GM18861 (cell line): ENCODE results near the gene BLOC1S2.
"Not testable (repeated sequence)": the region's sequence is repeated elsewhere in the genome, so short reads cannot be mapped to it uniquely, and the experiment has no call there.

Experiments
- ATAC-seq: cut with Tn5 transposase; IDR thresholded peaks from one replicate; pipeline ENCODE4 v1.9.1; 2021; ENCODE audit not compliant: unreplicated experiment

Gene BLOC1S2

DNA sequence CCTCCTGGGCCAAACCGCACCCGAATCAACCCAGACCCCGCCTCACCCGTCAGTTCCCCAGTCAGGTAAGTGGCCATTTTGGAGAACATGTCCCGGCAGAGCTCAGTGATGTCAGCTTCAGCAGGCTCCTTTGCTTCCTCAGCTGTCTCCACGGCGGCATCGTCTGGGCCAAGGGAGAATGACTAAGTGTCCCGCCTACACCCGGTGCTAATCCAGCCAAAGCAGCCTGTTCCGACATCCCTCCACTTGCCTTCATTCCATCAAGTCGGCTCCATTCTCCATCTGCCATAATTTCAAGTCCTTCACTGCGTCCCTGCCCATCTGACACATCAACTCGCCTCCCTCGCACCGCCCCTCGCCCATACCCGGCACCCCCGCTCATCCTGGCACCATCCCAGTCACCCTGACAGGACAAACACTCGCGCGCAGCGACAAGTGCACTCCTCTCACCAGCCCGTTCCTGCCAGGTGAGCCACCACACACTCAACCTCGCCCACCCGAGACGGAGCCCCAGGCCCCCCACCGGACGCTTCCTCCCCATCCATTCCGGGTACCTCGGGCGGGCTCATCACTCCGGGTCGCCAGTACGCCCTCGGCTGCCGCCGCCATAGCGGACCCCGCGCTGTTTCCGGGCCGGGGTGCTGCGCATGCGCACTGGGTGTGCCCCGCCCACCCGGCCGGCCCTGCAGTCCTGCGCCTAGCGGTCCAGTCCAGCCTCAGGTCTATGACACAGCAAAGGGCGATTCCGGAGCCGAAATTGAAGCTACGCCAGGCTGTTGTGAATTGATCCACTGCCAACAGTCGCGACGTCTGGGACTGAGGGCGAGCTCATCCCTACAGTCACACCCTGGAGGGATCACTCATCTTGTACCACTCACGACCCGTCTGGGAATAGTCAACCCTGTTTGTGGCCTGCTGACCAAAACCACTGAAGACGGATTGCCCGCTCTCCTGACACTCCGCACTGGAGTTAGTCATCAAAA, at the start of gene BLOC1S2:
BLOC1S2 (minus strand) TSS at position 630 of the 983 bp plus-strand sequence; CDS start at position 609, 21 bp downstream.
- ATAC-seq = peak; percentile 92

DNA sequence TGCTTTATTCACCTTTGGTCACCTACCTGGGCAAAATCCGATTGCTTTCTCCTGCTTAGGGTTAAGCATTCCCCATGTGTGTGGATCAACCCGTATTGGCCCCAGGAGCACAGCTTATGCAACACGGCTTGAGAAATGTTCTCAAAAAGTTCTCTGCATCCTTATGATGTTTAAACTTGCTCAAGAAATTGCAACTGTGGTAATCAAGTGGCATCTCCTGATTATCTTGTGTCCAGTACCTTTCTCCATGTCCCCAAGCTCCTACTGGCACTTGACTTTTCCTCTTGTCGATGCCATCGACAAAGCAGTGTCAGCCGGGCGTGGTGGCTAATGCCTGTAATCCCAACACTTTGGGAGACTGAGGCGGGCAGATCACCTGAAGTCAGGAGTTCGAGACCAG, 48.3 kb upstream of the BLOC1S2 start:
- no peak for ATAC-seq

DNA sequence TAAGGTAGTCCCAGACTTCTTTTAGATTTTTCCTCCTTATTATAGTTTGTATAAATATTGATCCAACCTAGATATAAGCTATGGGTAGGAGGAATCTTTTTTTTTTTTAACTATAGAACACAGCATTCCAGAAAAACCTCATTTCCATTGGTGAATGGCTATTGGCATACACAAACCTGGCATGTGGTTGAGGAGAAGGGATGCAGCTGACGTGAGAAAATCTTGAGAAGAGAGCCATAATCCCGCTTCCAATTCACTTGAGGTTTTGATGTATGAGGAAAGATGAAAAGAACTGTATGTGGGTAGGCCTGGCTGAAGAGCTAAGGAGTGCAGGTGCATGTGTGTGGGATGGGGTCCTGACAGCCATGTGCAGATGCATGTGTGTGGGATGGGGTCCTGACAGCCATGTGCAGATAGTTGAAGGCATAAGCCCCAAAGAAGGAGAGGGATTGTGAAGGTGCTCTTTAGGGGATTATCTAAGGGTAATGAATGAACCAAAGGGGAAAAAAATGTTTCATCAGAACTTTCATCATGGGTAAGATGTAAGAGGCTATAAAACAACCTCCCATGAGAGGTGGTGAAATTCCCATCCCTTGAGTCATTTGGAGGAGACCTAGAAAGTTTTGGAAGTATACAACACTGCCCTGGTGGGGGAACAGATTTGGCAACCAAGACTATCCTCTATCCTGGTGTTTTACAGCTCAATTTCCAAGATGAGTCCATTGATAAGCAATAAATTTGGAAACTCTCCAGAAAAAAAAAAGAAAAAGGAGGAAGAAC, 47.4 kb upstream of the BLOC1S2 start:
- ATAC-seq = no peak

DNA sequence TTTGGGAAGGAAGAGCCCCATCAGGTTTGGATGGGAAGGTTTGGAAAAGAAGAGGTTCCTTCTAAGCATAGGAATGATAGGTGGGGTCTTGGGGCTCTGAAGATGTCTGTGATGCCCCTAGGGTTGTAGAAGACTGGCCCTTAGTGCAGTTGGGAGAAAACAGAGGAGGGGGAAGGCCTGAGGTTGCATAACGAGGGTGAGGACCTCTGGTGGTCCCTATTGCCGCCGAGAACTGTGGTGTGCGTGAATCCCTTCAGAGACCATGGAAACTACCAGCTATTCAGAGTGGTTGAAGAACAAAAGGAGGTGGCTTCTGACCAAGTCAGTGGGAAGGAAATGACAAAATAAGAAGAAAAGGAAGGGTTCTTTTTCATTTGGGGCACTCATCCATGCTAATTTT, 46.6 kb upstream of the BLOC1S2 start:
- ATAC-seq = no peak

DNA sequence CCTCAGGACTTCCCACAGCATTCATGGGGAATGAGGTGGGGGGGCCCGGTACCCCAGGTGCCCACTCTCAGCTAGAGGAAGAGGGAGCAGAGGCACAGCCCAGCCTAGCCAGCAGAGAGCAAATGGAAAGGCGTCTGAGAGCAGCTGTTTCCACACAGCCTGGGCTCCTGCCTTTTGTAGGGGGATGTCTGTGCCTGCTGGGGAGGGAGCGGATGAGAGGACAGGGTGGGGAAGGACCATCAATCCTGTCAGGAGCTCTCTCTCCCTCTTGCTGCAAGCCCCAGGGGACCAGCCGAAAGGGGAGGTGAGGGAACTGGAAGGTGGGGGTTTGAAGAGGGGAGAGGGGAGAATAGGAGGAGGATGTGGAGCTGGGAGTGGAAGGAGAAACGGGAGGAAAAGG, 43.6 kb upstream of the BLOC1S2 start, which contains the start of gene PKD2L1:
PKD2L1 (minus strand) TSS at position 150 of the 400 bp plus-strand sequence; CDS start at position 25, 125 bp downstream.
- no peak for ATAC-seq

DNA sequence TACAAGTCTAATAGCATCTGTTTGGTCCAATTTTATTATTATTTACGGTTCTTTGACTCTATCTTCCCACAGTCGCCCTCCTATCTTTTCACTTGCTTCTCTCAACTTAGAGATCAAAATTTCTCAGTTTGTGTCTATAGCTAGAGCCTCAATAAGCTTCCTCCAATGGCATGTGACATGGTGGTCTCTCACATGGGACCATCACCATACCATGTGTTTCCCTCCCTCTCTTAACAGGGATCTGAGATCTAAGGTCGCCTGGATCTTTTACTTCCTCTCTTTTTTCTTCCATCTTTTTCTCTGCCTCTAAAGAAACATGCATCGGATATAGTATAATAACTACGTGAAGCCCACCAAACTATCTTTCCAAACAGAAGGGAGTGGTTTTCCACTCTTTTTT, 41.7 kb upstream of the BLOC1S2 start:
- no peak for ATAC-seq

DNA sequence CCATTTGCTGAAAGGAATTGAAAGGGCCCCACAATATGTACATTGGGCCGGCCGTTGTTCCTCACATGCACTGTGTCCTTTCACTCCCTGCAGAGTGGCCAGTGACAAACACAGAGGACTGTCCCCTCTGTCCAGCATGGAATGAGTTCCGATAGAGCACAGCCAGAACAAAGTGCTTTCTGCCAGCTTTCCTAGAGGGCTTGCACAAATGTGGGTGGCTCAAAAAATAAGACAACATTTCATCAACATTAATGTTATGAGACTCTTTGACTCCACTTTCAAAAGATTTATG, 41.2 kb upstream of the BLOC1S2 start:
- ATAC-seq = no peak

DNA sequence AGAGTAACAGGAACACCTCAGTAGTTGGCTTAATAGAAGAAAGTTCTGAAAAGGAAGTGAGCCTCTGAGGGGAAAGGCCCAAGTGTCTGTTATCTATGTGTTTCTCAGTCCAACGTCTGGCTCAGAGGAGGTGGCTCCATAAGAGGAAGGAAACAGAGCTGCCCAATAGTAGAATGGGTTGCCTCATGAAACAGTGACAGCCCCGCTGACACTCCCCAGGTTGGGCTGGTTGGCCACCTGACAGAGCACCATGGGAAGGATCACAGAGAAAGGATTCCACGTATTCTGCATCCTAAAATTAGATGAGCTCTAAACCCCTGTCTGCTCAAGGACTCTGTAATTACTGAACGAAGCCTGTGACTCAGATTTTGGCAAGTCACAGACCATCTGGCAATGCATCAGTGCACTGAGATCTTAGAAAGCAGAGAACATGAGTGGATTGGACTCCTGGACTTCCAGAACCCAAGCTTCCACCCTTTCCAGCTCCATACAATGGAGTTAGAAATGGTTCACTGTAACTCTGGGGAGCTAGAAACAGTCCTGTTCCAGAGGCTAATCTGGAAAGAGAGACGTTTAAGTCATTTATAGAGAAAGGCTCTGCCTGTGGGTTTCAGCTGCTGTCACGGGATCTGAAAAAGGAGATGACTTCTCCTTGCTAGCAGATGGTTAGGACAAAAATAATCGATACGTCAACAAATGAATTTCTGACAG, 40.7 kb upstream of the BLOC1S2 start:
- peak; percentile 96 for ATAC-seq

DNA sequence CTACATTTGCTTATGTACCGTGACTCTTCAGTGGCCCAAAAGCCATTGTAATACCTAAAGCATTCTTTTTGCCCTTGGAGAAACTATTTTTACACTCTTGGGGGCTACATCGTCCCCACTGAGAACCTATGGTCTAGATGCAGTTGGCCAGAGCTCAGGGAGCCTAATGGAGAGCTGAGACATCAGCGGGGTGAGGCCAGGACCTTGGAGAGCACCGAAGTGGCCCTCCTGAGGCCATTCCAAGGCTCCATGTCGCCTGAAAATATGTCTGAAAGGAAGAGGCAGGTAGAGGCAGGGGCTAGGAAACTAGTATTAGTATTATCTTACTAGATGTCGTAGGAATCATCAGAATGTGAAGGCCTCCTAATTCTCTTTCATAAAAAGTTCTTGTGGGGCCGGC, 38.7 kb upstream of the BLOC1S2 start:
- no peak for ATAC-seq

DNA sequence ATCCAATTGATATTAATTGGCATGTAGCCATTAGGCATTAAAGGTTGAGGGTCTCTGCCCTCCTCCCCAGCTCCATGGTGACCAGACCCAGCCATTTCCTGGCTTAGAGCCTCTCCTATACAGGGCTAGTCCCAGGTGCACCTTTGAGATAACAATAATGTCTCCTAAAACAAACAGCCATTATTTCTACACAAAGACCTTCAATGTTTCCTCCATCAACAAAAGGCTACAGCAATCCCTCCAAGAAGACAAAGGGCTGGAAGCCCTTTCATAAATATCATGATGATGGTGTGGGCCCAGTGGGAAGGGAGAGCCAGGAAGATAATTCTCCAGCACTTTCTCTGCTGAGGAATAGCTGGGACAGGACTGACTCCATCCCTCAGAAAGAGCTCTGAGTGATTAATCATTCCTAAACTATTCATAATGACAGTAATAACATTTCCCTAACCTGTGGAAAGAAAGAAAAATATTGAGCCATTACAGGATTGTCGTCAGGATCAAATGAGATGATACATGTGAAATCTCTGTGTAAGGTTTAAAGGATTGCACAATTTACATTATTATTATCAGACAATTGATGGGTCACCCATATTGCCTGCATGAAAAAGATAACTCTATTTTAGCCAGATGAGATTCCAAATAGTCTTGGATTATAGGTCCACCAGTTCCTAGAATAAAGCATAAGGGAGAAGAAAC, 33.4 kb upstream of the BLOC1S2 start:
- ATAC-seq = no peak

DNA sequence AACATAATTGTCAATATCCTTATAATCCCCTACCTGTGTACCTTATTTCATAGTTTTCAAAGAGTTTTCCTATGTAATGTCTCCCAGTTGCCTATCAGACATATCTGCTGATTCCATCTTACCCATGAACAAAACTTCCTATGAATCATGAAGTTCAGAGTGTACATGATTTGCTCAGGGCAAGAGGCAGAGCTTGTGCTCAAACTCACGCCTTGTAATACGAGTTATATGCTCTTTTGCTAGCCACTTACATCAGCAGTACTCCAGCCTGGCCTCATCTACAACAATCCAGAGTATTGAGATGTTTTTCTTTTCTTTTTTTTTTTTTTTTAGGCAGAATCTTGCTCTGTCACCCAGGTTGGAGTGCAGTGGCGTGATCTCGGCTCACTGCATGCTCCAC, 31.7 kb upstream of the BLOC1S2 start:
- ATAC-seq = no peak

DNA sequence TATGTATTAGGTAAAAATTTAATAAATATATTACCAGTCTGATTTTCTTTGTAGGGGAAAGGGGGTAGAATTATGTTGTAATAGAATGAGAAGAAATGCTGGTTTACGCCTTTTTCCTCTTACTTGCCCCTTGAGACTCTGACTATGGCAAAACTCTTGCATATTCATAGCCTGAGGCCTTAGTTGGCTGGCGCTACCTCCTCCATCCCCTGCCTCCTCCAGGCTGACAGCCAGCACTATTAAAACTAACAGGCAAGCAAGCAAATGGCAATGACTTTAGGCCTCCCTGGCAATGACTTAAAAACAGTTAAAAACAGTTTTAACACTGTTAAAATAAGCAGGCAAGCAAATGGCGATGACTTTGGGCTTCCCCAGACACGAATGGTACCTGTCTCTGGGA, 29.1 kb upstream of the BLOC1S2 start:
- ATAC-seq = no peak

DNA sequence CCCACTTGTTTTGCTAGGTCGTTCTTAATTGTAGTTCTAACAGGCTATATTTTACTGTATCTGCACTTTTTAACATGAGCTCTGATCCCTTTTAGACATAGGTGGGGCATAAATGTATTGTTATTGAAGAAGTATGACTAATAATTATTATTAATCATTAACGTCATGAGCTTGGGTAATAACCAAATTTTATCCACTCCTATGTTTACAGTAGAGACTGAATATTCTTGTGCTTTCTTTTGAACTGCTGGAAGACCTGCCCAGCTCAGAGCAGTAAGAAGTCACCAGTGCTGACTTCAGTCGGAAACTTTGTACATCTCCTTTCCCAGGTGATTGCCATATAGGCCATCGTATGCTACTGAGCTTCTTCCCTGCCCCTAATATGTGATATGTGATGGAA, 24.8 kb upstream of the BLOC1S2 start:
- no peak for ATAC-seq

DNA sequence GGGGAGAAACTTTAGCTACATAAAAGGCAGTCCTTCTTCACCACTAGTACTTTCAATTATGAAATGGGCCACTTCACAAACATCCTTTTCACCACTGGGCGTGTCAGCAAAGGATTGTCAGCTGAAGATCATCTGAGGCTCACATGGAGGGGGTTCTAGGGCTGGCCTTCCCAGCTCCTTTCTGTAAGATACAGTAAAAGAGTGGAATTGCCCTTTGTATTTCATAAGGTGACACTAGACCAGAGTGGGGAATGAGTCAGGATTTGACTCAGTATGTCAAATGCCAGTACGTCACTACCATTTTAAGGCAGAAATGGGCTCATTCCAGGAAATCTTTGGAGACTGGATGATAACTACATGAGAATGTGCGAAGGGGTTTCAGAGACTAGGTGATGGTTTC, 21.2 kb upstream of the BLOC1S2 start:
- ATAC-seq = no peak

DNA sequence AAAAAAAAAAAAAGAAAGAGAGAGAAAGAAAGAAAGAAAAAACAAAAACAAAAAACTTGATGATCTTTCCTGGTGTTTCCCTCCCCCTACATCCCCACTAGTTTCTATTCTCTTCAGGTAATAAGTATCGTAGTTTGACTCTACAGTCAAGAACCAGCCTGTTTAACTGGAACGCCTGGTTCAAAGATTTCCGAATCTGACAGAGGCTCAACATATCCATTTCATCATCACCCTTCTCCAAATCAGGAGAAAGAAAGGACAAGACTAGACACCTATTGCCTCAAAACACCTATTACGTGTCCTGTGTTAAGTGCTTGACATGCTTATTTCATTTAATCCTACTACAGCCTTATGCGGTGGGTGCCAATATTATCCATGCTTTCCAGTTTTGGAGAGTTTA, 20.4 kb upstream of the BLOC1S2 start:
- ATAC-seq = no peak

DNA sequence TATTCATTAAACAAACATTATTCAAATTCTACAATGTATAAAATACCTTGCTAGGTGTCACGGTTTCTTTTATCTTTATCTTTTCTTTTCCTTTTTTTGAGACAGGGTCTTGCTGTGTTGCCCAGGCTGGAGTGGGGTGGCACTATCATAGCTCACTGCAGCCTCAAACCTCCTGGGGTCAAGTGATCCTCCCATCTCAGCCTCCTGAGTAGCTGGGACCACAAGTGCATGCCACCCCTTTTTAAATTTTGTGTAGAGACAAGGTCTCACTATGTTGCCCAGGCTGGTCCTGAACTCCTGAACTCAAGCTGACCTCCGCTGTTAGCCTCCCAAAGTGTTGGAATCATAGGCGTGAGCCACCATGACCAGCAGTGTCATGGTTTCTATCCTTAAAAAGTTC, 17.9 kb upstream of the BLOC1S2 start:
- no peak for ATAC-seq

DNA sequence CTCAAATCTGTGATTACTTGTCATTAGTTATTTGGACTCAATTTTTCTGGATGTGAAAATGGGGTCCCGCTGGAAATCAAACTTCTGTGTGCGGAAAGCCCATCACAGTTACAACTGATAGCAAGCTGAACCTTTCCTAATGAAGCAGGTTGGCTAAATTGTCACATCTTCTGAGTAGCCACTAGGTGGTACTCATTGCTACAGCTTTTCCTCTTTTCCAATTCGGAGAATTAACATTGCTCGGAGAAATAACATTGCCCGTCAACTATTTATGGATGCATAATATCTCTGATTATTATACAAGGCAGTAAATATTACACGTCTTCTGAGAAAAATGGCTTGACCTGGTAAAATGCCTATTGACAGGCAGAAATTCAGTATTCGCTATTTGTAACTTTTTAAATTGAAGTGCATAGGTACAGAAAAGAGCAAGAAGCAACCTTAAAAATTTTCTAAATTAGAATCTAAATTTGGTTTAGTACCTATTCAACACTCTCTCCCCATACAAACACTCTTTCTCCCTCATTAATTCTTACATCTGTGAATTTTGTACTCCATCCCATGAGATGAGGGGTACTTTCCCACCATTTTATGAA, 17.3 kb upstream of the BLOC1S2 start:
- no peak for ATAC-seq

DNA sequence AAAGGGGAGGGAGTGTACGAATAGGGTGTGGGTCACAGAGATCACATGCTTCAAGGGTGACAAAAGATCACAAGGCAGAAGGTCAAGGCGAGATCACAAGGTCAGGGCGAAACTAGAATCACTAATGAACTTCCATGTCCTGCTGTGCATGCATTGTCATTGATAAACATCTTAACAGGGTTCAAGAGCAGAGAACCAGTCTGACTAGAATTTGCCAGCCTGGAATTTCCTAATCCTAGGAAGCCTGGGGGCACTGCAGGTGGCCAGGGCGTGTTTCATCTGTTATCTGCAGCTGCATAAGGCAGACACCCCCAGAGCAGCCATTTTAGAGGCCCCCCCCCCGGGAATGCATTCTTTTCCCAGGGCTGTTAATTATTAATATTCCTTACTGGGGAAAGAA, 14.6 kb upstream of the BLOC1S2 start:
- ATAC-seq = not testable (repeated sequence)

DNA sequence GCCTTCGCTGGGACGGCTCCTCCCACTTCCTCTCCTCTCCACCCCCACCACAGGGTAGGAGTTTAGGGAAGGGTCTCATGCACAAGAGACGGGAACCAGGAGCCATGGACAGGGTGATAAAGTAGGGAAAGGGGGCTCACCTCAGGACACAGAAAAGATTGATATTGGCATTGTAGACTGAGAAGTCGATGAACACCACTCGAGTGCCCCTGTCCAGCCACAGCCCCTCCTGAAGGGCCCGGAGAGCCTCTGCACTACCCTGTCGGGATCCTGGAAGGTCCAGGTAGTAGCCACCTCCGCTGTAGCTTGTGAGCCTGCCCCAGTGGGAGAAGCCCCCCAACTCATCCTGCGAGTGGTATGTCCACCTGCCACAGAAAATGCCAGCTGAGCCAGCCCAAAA, 10.8 kb upstream of the BLOC1S2 start:
- ATAC-seq = no peak

DNA sequence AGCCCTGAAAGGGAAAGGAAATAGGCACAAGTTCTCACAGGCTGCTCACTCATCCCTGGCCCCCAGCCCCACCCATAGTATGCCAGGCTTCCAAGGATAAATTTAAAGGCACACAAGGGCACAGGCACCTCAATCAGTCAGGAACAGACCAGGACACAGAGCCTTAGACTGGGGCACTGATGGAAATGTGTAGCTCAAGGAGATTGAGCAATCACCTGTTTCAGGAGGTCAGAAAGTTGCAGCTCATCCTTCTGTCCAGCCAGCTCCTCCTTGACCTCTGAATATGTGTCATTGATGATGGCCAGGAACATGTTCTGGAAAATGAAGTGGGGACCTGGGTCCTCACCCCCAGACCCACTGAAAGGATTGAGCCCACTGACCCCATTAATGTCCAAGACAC, 6.6 kb upstream of the BLOC1S2 start:
- ATAC-seq = no peak
